Fibroblast of lung (primary cell): ENCODE results near the gene SCN1B. TPM values are rescaled to one million over a fixed set of nuclear protein-coding genes. Genes with fewer than 3 reads are reported as not detected.

Source experiments
- DNase-seq, 2 donors: peaks; one replicate each; pipeline versions ENCODE4 v3.0.0 to v3.0.0-alpha.2; 2010; ENCODE audit warnings: low read depth in 2 of 2
- H2AFZ ChIP-seq: 2 replicates; pipeline ENCODE4 v1.5.1; 2012; ENCODE audit warnings: low read length, control low read depth, inconsistent platforms
- H3K27ac ChIP-seq: 2 replicates; pipeline ENCODE4 v1.5.1; 2011; ENCODE audit warnings: low read length, control low read depth; ENCODE audit not compliant: insufficient read depth
- H3K27me3 ChIP-seq: 2 replicates; pipeline ENCODE4 v1.5.1; 2011; ENCODE audit warnings: mild to moderate bottlenecking, low read length; ENCODE audit not compliant: control insufficient read depth, insufficient read depth
- H3K36me3 ChIP-seq: 2 replicates; pipeline ENCODE4 v1.5.1; 2011; ENCODE audit warnings: low read length; ENCODE audit not compliant: control insufficient read depth, insufficient read depth
- H3K4me1 ChIP-seq: 2 replicates; pipeline ENCODE4 v1.5.1; 2011; ENCODE audit warnings: low read length; ENCODE audit not compliant: control insufficient read depth, insufficient read depth; ENCODE audit errors: extremely low read depth
- H3K4me2 ChIP-seq: 2 replicates; pipeline ENCODE4 v1.5.1; 2011; ENCODE audit warnings: low read length, control low read depth; ENCODE audit not compliant: insufficient read depth; ENCODE audit errors: extremely low read depth
- H3K4me3 ChIP-seq, 4 experiments: fragments of 200-600 bp in 1 of 4; sonication (generic) in 1 of 4; replicated peaks in 1 of 4; 2 replicates each; pipeline ENCODE4 v1.5.1; 2011 to 2016; ENCODE audit warnings: low read length in 4 of 4, low read depth in 3 of 4, mild to moderate bottlenecking in 3 of 4, control low read depth in 2 of 4, inconsistent platforms in 1 of 4, mixed read lengths in 1 of 4; ENCODE audit not compliant: insufficient read depth in 1 of 4; ENCODE audit errors: control extremely low read depth in 1 of 4
- H3K79me2 ChIP-seq: 2 replicates; pipeline ENCODE4 v1.5.1; 2012; ENCODE audit warnings: mild to moderate bottlenecking, low read length, inconsistent platforms; ENCODE audit not compliant: control insufficient read depth, insufficient read depth
- H3K9ac ChIP-seq: 2 replicates; pipeline ENCODE4 v1.5.1; 2011; ENCODE audit warnings: mild to moderate bottlenecking, low read length, control low read depth; ENCODE audit not compliant: insufficient read depth
- H3K9me3 ChIP-seq: 2 replicates; pipeline ENCODE4 v1.5.1; 2012; ENCODE audit warnings: low read depth, low read length; ENCODE audit not compliant: control insufficient read depth, insufficient read depth
- H4K20me1 ChIP-seq: 2 replicates; pipeline ENCODE4 v1.5.1; 2011; ENCODE audit warnings: low read length; ENCODE audit not compliant: control insufficient read depth, insufficient read depth; ENCODE audit errors: extremely low read depth
- CTCF ChIP-seq, 2 donors: IDR thresholded peaks in 1 of 2; conservative IDR thresholded peaks in 1 of 2; 1 replicate in 1 of 2; 2 replicates in 1 of 2; pipeline ENCODE4 v1.5.1; 2011 to 2012; ENCODE audit warnings: low read length in 2 of 2, control low read depth in 1 of 2, inconsistent platforms in 1 of 2, low read depth in 1 of 2, mild to moderate bottlenecking in 1 of 2
- EZH2 ChIP-seq: IDR thresholded peaks from 2 replicates; pipeline ENCODE4 v1.5.1; 2012; ENCODE audit warnings: low read length, control low read depth, mild to moderate bottlenecking; ENCODE audit errors: missing control alignments
- polyA plus RNA-seq, 2 donors: library from polyadenylated mRNA; depleted of rRNA in 1 of 2; stranded (reverse) in 1 of 2; unstranded in 1 of 2; fragments of >200 nt; gene quantifications; 2 replicates each; pipeline ENCODE4 v1.2.1, GENCODE V29; 2011 to 2012; ENCODE audit warnings: missing spikeins in 1 of 2
- total RNA-seq: library from RNA; depleted of rRNA; stranded (reverse); fragments of >200 nt; gene quantifications from 2 replicates; pipeline ENCODE4 v1.2.1, GENCODE V29; 2014

SCN1B gene
- total and polyA plus RNA-seq, 2 donors (not counting 1 experiment from before 2014, with no cell fraction given): 11.0 to 14.5 TPM

DNA sequence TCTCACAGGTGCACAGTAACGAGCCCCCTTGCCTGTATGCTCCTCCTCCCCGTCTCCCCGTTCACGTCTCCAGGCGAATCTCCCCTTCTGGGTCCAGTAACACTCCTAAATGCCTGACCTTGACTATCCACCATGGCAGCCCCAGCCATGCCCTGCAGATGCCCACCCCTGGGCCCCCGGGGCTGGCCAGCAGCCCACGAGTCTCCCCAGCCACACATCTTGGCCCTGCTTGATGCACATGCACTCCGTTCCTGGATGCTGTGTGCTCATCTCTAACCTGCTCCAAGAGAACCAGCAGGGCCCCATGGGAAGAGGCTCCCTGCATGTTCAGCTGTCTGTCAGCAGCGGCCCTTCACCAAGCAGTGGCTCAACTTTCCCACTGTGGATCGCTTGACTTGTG is 43.2 kb downstream of the SCN1B start:
- no peaks in the 10 kb centered on the region for H3K79me2 ChIP-seq
- no peak for TF ChIP-seq EZH2
- no peak for TF ChIP-seq CTCF (conservative IDR thresholded peaks at IDR 0.05 in 1 of 2, IDR thresholded peaks at IDR 0.05 in 1 of 2; ENCODE audit: low read depth in 1 of 2, low read length in 2 of 2)

DNA sequence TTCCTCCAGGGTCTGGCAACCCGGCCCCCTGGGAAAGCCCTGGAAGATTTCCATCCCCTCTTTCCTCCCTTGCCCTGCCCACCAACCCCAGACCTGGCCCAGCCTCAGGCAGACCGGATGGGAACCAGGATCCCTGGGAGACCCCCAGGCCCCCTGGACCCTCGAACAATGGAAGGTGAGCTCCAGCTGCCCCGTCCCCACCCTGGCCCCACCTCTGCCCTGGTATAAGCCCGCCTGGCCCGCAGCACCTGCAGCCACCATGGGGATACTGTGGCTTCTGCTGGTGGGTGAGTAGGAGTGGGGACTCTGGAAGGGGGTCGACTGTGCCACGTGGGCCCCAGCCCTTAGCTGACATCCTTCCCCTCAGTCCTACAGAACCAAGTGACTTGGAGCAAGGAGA is 43.7 kb downstream of the SCN1B start:
- H3K4me2 ChIP-seq: no peak overlapping the region
- H3K27ac ChIP-seq: no peak overlapping the region
- no peaks in the 10 kb centered on the region for H3K36me3 ChIP-seq
- no peak for DNase-seq
- no peaks in the 10 kb centered on the region for H3K9me3 ChIP-seq
- TF ChIP-seq EZH2: no peak
- TF ChIP-seq CTCF (conservative IDR thresholded peaks at IDR 0.05 in 1 of 2, IDR thresholded peaks at IDR 0.05 in 1 of 2; ENCODE audit: low read depth in 1 of 2, low read length in 2 of 2): no peak
- H3K4me1 ChIP-seq: no peaks in the 10 kb centered on the region
- H3K4me3 ChIP-seq: no peak overlapping the region
- no peaks in the 10 kb centered on the region for H3K79me2 ChIP-seq
- H2AFZ ChIP-seq: no peak overlapping the region
- H3K9ac ChIP-seq: no peak overlapping the region
- no peaks in the 10 kb centered on the region for H4K20me1 ChIP-seq
- peaks cover 4% of the 10 kb centered on the region for H3K27me3 ChIP-seq

More for the DNA sequence above, 43.2 kb downstream of the SCN1B start:
- H3K27ac ChIP-seq: no peak overlapping the region
- H3K4me3 ChIP-seq: no peak overlapping the region
- no peak overlapping the region for H3K4me2 ChIP-seq
- H4K20me1 ChIP-seq: no peaks in the 10 kb centered on the region
- H2AFZ ChIP-seq: no peak overlapping the region
- H3K9ac ChIP-seq: no peak overlapping the region
- H3K36me3 ChIP-seq: no peaks in the 10 kb centered on the region
- peaks cover 4% of the 10 kb centered on the region for H3K27me3 ChIP-seq
- H3K4me1 ChIP-seq: no peaks in the 10 kb centered on the region
- no peaks in the 10 kb centered on the region for H3K9me3 ChIP-seq
- no peak for DNase-seq

GRCh38 chr19:35074426-35075201 is 44.3 kb downstream of the SCN1B start:
- Histone ChIP-seq H3K4me2 (no peak overlapping the region), H3K9ac (no peak overlapping the region), H3K4me1 (no peaks in the 10 kb centered on the region), H3K27ac (no peak overlapping the region), H3K27me3 (peaks cover 4% of the 10 kb centered on the region), H4K20me1 (no peaks in the 10 kb centered on the region), H3K36me3 (no peaks in the 10 kb centered on the region), H3K9me3 (no peaks in the 10 kb centered on the region), H3K4me3 (no peak overlapping the region), H2AFZ (no peak overlapping the region), H3K79me2 (no peaks in the 10 kb centered on the region)
- TF ChIP-seq CTCF (conservative IDR thresholded peaks at IDR 0.05 in 1 of 2, IDR thresholded peaks at IDR 0.05 in 1 of 2; ENCODE audit: low read depth in 1 of 2, low read length in 2 of 2): no peak
- TF ChIP-seq EZH2: no peak
- no peak for DNase-seq
